ENCODE measurements around the gene NOM1.

The NOM1 gene

GRCh38 chr7:157001920-157002818 lies 52.7 kb downstream of the NOM1 start:
- Histone ChIP-seq H3K4me3 (no peak overlapping the region), H3K27ac (no peak overlapping the region)

- H3K27ac ChIP-seq, result no peak overlapping the region
- H3K4me3 ChIP-seq, result no peak overlapping the region
Measured at GRCh38 chr7:157002819-157003421, 53.4 kb downstream of the NOM1 start.

- Histone ChIP-seq H3K27ac (no peak overlapping the region), H3K4me3 (no peak overlapping the region)
Measured at GRCh38 chr7:157003445-157003755, 53.9 kb downstream of the NOM1 start.

GRCh38 chr7:157003756-157004520 lies 54.4 kb downstream of the NOM1 start:
- Histone ChIP-seq H3K4me3 (peak overlapping the region in 1 of 7 experiments; percentile 4), H3K27ac (no peak overlapping the region)

- H3K27ac ChIP-seq, result no peak overlapping the region
- H3K4me3 ChIP-seq, result peak overlapping the region in 1 of 7 experiments; percentile 4
Measured at GRCh38 chr7:157004521-157005455, 55.3 kb downstream of the NOM1 start.

GRCh38 chr7:157005456-157006204 lies 56.1 kb downstream of the NOM1 start:
- Histone ChIP-seq H3K27ac (no peak overlapping the region), H3K4me3 (peak overlapping the region in 1 of 7 experiments; percentile 4)

GRCh38 chr7:157006205-157006747 lies 56.8 kb downstream of the NOM1 start:
- no peak overlapping the region for H3K4me3 ChIP-seq
- no peak overlapping the region for H3K27ac ChIP-seq

GRCh38 chr7:157006829-157007469 lies 57.4 kb downstream of the NOM1 start:
- H3K27ac ChIP-seq, result no peak overlapping the region

GRCh38 chr7:157007470-157008066 lies 58.1 kb downstream of the NOM1 start:
- no peak overlapping the region for H3K27ac ChIP-seq
- H3K4me3 ChIP-seq, result no peak overlapping the region

More at GRCh38 chr7:157006829-157007469, 57.4 kb downstream of the NOM1 start:
- no peak overlapping the region for H3K4me3 ChIP-seq

GRCh38 chr7:157008206-157009169 lies 59.0 kb downstream of the NOM1 start:
- no peak overlapping the region for H3K4me3 ChIP-seq
- no peak overlapping the region for H3K27ac ChIP-seq

GRCh38 chr7:157009170-157009777 lies 59.8 kb downstream of the NOM1 start:
- H3K4me3 ChIP-seq, result peak overlapping the region in 2 of 7 experiments; percentile 5 to 8

GRCh38 chr7:157009778-157010587 lies 60.5 kb downstream of the NOM1 start:
- Histone ChIP-seq H3K4me3 (peak overlapping the region; percentile 24 to 57 (median 41)), H3K27ac (no peak overlapping the region)

More at GRCh38 chr7:157009170-157009777, 59.8 kb downstream of the NOM1 start:
- no peak overlapping the region for H3K27ac ChIP-seq

GRCh38 chr7:157010588-157011332 lies 61.2 kb downstream of the NOM1 start, which contains the start of gene MNX1:
Gene MNX1 (minus strand): TSS chr7:157010663. CDS start chr7:157010350, 313 bp downstream.
- Histone ChIP-seq H3K27ac (no peak within 1 kb of the TSS), H3K4me3 (peak within 1 kb of the TSS; percentile 24 to 57 (median 41))

Measured in skin epidermis (tissue), 12 donors.